Measurements from ENCODE around the gene DCHS2. TPM values are rescaled to one million over a fixed set of nuclear protein-coding genes. Genes with fewer than 3 reads are reported as not detected.

Gene DCHS2
- total RNA-seq, 1 donor from 2014 or later, result not detected

GRCh38 chr4:154465085-154465484 is 26.5 kb downstream of the DCHS2 start:
- TF ChIP-seq CTCF (IDR thresholded peaks at IDR 0.05; ENCODE audit: unreplicated experiment), result no peak
- no peak for DNase-seq (ENCODE audit: low spot score)
- Mint-ChIP-seq H3K4me3 (ENCODE audit: unreplicated experiment) (no peak overlapping the region), H3K9me3 (ENCODE audit: unreplicated experiment) (no peaks in the 10 kb centered on the region), H3K27me3 (ENCODE audit: unreplicated experiment) (peaks cover 1% of the 10 kb centered on the region), H3K4me1 (ENCODE audit: unreplicated experiment) (no peaks in the 10 kb centered on the region), H3K36me3 (ENCODE audit: low read depth, unreplicated experiment) (no peaks in the 10 kb centered on the region), H3K27ac (ENCODE audit: unreplicated experiment) (no peak overlapping the region)

- Mint-ChIP-seq H3K4me3 (ENCODE audit: unreplicated experiment) (no peak overlapping the region), H3K36me3 (ENCODE audit: low read depth, unreplicated experiment) (no peaks in the 10 kb centered on the region), H3K4me1 (ENCODE audit: unreplicated experiment) (no peaks in the 10 kb centered on the region), H3K27me3 (ENCODE audit: unreplicated experiment) (peaks cover 1% of the 10 kb centered on the region), H3K9me3 (ENCODE audit: unreplicated experiment) (no peaks in the 10 kb centered on the region), H3K27ac (ENCODE audit: unreplicated experiment) (no peak overlapping the region)
- DNase-seq (ENCODE audit: low spot score), result no peak
- TF ChIP-seq CTCF (IDR thresholded peaks at IDR 0.05; ENCODE audit: unreplicated experiment), result no peak
Observed at GRCh38 chr4:154464654-154465053, 26.9 kb downstream of the DCHS2 start.

GRCh38 chr4:154462081-154462810 is 29.4 kb downstream of the DCHS2 start:
- DNase-seq (ENCODE audit: low spot score), result no peak
- Mint-ChIP-seq H3K27ac (ENCODE audit: unreplicated experiment) (no peak overlapping the region), H3K9me3 (ENCODE audit: unreplicated experiment) (no peaks in the 10 kb centered on the region), H3K36me3 (ENCODE audit: low read depth, unreplicated experiment) (no peaks in the 10 kb centered on the region), H3K4me1 (ENCODE audit: unreplicated experiment) (no peaks in the 10 kb centered on the region), H3K27me3 (ENCODE audit: unreplicated experiment) (peaks cover 1% of the 10 kb centered on the region), H3K4me3 (ENCODE audit: unreplicated experiment) (no peak overlapping the region)
- TF ChIP-seq CTCF (IDR thresholded peaks at IDR 0.05; ENCODE audit: unreplicated experiment), result no peak

GRCh38 chr4:154457471-154457870 is 34.1 kb downstream of the DCHS2 start:
- H3K27ac Mint-ChIP-seq (ENCODE audit: unreplicated experiment), result no peak overlapping the region
- no peak overlapping the region for H3K4me3 Mint-ChIP-seq (ENCODE audit: unreplicated experiment)
- no peak for DNase-seq (ENCODE audit: low spot score)
- H3K27me3 Mint-ChIP-seq (ENCODE audit: unreplicated experiment), result no peaks in the 10 kb centered on the region
- peaks cover 5% of the 10 kb centered on the region for H3K4me1 Mint-ChIP-seq (ENCODE audit: unreplicated experiment)
- no peaks in the 10 kb centered on the region for H3K36me3 Mint-ChIP-seq (ENCODE audit: low read depth, unreplicated experiment)
- H3K9me3 Mint-ChIP-seq (ENCODE audit: unreplicated experiment), result no peaks in the 10 kb centered on the region
- TF ChIP-seq CTCF (IDR thresholded peaks at IDR 0.05; ENCODE audit: unreplicated experiment), result no peak

GRCh38 chr4:154456889-154457288 is 34.7 kb downstream of the DCHS2 start:
- no peak for DNase-seq (ENCODE audit: low spot score)
- H3K4me1 Mint-ChIP-seq (ENCODE audit: unreplicated experiment), result peaks cover 5% of the 10 kb centered on the region
- H3K27ac Mint-ChIP-seq (ENCODE audit: unreplicated experiment), result no peak overlapping the region
- no peak overlapping the region for H3K4me3 Mint-ChIP-seq (ENCODE audit: unreplicated experiment)
- H3K9me3 Mint-ChIP-seq (ENCODE audit: unreplicated experiment), result no peaks in the 10 kb centered on the region
- TF ChIP-seq CTCF (IDR thresholded peaks at IDR 0.05; ENCODE audit: unreplicated experiment), result no peak
- no peaks in the 10 kb centered on the region for H3K27me3 Mint-ChIP-seq (ENCODE audit: unreplicated experiment)
- no peaks in the 10 kb centered on the region for H3K36me3 Mint-ChIP-seq (ENCODE audit: low read depth, unreplicated experiment)

All from endothelial cell (in vitro differentiated cells).